Fibroblast of lung (primary cell): ENCODE results near the gene KRT72. TPM values are rescaled to one million over a fixed set of nuclear protein-coding genes. Genes with fewer than 3 reads are reported as not detected.

Experiments
- DNase-seq, 2 donors: peaks; one replicate each; pipeline versions ENCODE4 v3.0.0 to v3.0.0-alpha.2; 2010; ENCODE audit warnings: low read depth in 2 of 2
- H2AFZ ChIP-seq: 2 replicates; pipeline ENCODE4 v1.5.1; 2012; ENCODE audit warnings: low read length, control low read depth, inconsistent platforms
- H3K27ac ChIP-seq: 2 replicates; pipeline ENCODE4 v1.5.1; 2011; ENCODE audit warnings: low read length, control low read depth; ENCODE audit not compliant: insufficient read depth
- H3K27me3 ChIP-seq: 2 replicates; pipeline ENCODE4 v1.5.1; 2011; ENCODE audit warnings: mild to moderate bottlenecking, low read length; ENCODE audit not compliant: control insufficient read depth, insufficient read depth
- H3K36me3 ChIP-seq: 2 replicates; pipeline ENCODE4 v1.5.1; 2011; ENCODE audit warnings: low read length; ENCODE audit not compliant: control insufficient read depth, insufficient read depth
- H3K4me1 ChIP-seq: 2 replicates; pipeline ENCODE4 v1.5.1; 2011; ENCODE audit warnings: low read length; ENCODE audit not compliant: control insufficient read depth, insufficient read depth; ENCODE audit errors: extremely low read depth
- H3K4me2 ChIP-seq: 2 replicates; pipeline ENCODE4 v1.5.1; 2011; ENCODE audit warnings: low read length, control low read depth; ENCODE audit not compliant: insufficient read depth; ENCODE audit errors: extremely low read depth
- H3K4me3 ChIP-seq, 4 experiments: fragments of 200-600 bp in 1 of 4; sonication (generic) in 1 of 4; replicated peaks in 1 of 4; 2 replicates each; pipeline ENCODE4 v1.5.1; 2011 to 2016; ENCODE audit warnings: low read length in 4 of 4, low read depth in 3 of 4, mild to moderate bottlenecking in 3 of 4, control low read depth in 2 of 4, inconsistent platforms in 1 of 4, mixed read lengths in 1 of 4; ENCODE audit not compliant: insufficient read depth in 1 of 4; ENCODE audit errors: control extremely low read depth in 1 of 4
- H3K79me2 ChIP-seq: 2 replicates; pipeline ENCODE4 v1.5.1; 2012; ENCODE audit warnings: mild to moderate bottlenecking, low read length, inconsistent platforms; ENCODE audit not compliant: control insufficient read depth, insufficient read depth
- H3K9ac ChIP-seq: 2 replicates; pipeline ENCODE4 v1.5.1; 2011; ENCODE audit warnings: mild to moderate bottlenecking, low read length, control low read depth; ENCODE audit not compliant: insufficient read depth
- H3K9me3 ChIP-seq: 2 replicates; pipeline ENCODE4 v1.5.1; 2012; ENCODE audit warnings: low read depth, low read length; ENCODE audit not compliant: control insufficient read depth, insufficient read depth
- H4K20me1 ChIP-seq: 2 replicates; pipeline ENCODE4 v1.5.1; 2011; ENCODE audit warnings: low read length; ENCODE audit not compliant: control insufficient read depth, insufficient read depth; ENCODE audit errors: extremely low read depth
- CTCF ChIP-seq, 2 donors: IDR thresholded peaks in 1 of 2; conservative IDR thresholded peaks in 1 of 2; 1 replicate in 1 of 2; 2 replicates in 1 of 2; pipeline ENCODE4 v1.5.1; 2011 to 2012; ENCODE audit warnings: low read length in 2 of 2, control low read depth in 1 of 2, inconsistent platforms in 1 of 2, low read depth in 1 of 2, mild to moderate bottlenecking in 1 of 2
- EZH2 ChIP-seq: IDR thresholded peaks from 2 replicates; pipeline ENCODE4 v1.5.1; 2012; ENCODE audit warnings: low read length, control low read depth, mild to moderate bottlenecking; ENCODE audit errors: missing control alignments
- polyA plus RNA-seq, 2 donors: library from polyadenylated mRNA; depleted of rRNA in 1 of 2; stranded (reverse) in 1 of 2; unstranded in 1 of 2; fragments of >200 nt; gene quantifications; 2 replicates each; pipeline ENCODE4 v1.2.1, GENCODE V29; 2011 to 2012; ENCODE audit warnings: missing spikeins in 1 of 2
- total RNA-seq: library from RNA; depleted of rRNA; stranded (reverse); fragments of >200 nt; gene quantifications from 2 replicates; pipeline ENCODE4 v1.2.1, GENCODE V29; 2014

KRT72 gene
- total and polyA plus RNA-seq, 2 donors (not counting 1 experiment from before 2014, with no cell fraction given): not detected

DNA sequence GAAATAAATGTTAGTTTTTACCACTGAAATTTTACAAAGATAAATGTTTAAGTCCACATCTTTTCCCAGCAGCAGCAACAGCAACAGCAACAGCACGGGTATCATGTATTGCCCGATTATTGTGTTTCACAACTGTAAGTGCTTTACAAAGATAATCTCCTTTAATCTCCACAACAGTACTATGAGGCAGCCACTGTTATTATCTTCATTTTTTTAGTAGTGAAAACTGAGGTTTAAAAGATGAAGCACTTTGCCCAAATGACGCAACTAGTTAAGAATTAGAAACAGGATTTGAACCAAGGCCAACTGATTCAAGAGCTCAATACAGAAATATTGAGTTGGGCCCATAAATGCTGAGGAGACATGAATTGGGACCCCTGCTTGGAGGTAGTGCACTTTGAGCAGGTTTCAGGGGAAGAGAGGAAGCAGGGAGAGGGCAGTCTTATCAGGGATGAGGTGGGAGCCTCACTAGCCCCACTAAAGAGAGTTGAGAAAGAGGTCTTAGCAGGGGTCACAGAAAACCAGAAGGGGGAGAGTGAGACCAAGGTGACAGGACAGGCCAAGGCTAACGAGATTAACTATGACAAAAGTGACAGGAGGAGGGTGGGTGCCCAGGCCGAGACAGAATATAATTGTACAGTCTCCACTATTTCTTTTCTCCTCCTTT lies 35.5 kb upstream of the KRT72 start:
- no peak overlapping the region for H2AFZ ChIP-seq
- no peak overlapping the region for H3K27ac ChIP-seq
- H3K4me2 ChIP-seq: no peak overlapping the region
- H3K27me3 ChIP-seq: no peaks in the 10 kb centered on the region
- H4K20me1 ChIP-seq: no peaks in the 10 kb centered on the region
- no peaks in the 10 kb centered on the region for H3K79me2 ChIP-seq
- H3K4me3 ChIP-seq: no peak overlapping the region
- H3K4me1 ChIP-seq: no peaks in the 10 kb centered on the region
- H3K9ac ChIP-seq: no peak overlapping the region
- no peaks in the 10 kb centered on the region for H3K9me3 ChIP-seq
- H3K36me3 ChIP-seq: no peaks in the 10 kb centered on the region
- DNase-seq: no peak
- TF ChIP-seq EZH2 (no peak), CTCF (conservative IDR thresholded peaks at IDR 0.05 in 1 of 2, IDR thresholded peaks at IDR 0.05 in 1 of 2; ENCODE audit: low read depth in 1 of 2, low read length in 2 of 2) (no peak)

GRCh38 chr12:52636189-52636588 lies 34.9 kb upstream of the KRT72 start:
- no peak for DNase-seq
- H3K27ac ChIP-seq: no peak overlapping the region
- H3K4me2 ChIP-seq: no peak overlapping the region
- H3K4me1 ChIP-seq: no peaks in the 10 kb centered on the region
- H3K36me3 ChIP-seq: no peaks in the 10 kb centered on the region
- no peak overlapping the region for H2AFZ ChIP-seq
- no peak overlapping the region for H3K4me3 ChIP-seq
- H3K9me3 ChIP-seq: no peaks in the 10 kb centered on the region
- no peaks in the 10 kb centered on the region for H4K20me1 ChIP-seq
- no peaks in the 10 kb centered on the region for H3K79me2 ChIP-seq
- TF ChIP-seq CTCF (conservative IDR thresholded peaks at IDR 0.05 in 1 of 2, IDR thresholded peaks at IDR 0.05 in 1 of 2; ENCODE audit: low read depth in 1 of 2, low read length in 2 of 2) (no peak), EZH2 (no peak)
- H3K27me3 ChIP-seq: no peaks in the 10 kb centered on the region
- H3K9ac ChIP-seq: no peak overlapping the region

DNA sequence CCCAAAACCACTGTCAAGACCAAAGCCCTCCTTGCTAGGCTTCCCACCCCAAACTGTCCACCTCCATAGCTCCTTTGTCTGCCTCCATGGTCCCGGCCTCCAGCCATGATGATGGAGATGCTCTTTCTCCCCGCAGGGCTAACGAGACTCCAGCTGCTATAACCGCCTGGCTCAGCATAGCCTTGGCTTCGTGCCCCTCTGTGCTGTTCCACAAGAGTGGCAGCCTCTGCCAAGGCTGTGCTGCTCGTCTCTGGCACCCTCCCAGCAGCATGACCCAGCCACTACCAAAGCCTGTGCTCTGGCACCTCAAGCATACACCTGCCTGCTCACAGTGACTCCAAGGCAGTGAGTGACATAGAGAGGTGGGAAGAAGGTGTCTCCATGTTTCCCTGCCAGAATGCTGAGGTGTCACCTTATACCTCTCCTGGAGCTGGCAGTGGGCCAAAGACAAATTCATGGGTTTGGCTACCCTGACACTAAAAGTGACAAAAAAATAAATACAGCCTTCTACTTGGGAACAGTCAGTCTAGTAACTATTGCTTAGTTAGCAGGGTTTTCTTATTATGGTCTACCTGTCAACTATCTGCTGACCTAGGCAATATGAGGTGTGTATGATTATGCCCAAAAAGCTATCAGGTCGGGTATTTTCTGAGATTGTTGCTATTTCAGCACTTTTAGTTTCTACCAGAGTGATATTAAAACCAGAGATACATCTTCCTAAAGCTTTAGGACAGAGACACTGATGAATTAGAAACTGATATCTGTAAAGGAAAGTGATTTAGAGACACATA lies 33.2 kb upstream of the KRT72 start:
- Histone ChIP-seq H3K27me3 (no peaks in the 10 kb centered on the region), H3K36me3 (no peaks in the 10 kb centered on the region), H3K79me2 (no peaks in the 10 kb centered on the region), H3K9me3 (no peaks in the 10 kb centered on the region), H4K20me1 (no peaks in the 10 kb centered on the region), H3K4me1 (no peaks in the 10 kb centered on the region), H3K4me3 (no peak overlapping the region), H2AFZ (no peak overlapping the region), H3K4me2 (no peak overlapping the region), H3K27ac (no peak overlapping the region), H3K9ac (no peak overlapping the region)
- no peak for TF ChIP-seq CTCF (conservative IDR thresholded peaks at IDR 0.05 in 1 of 2, IDR thresholded peaks at IDR 0.05 in 1 of 2; ENCODE audit: low read depth in 1 of 2, low read length in 2 of 2)
- no peak for TF ChIP-seq EZH2
- no peak for DNase-seq
